ENCODE data around the gene ACOXL. TPM values are rescaled to one million over a fixed set of nuclear protein-coding genes. Genes with fewer than 3 reads are reported as not detected.

ACOXL gene
- total and polyA plus RNA-seq, 10 of the 15 experiments (the other 5 are each of a cell fraction or from before 2014, with no cell fraction given): 0.05 to 1.3 (median 0.71) TPM

DNA sequence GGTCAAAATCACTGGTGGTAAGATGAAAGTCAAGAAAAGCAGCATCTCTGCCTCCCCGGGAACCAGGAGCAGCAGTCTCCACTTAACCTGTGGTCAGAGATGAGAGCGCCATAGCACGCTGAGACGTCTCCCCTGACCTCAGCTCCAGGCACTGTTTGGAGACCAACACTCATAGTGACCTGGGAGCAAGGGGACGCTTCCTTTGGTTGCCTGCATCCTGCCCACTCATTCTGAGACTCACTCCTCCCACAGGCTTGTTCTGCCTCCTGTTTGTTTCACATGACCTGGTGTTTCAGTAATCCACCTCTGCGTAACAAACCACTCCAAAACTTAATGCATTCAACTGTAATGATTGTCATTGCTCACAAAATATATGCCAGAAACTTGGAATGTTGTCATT lies 139.3 kb downstream of the ACOXL start:
- SMC1A ChIA-PET (ENCODE audit: uncharacterized antibody, unreplicated experiment): interaction anchor here (1.1 to 1.3 kb wide), 2 partner anchors 10 to 13 kb away, joined by 4 read pairs; no protein-coding TSS in a partner anchor
- no peaks in the 10 kb centered on the region; a peak in 1 of 4 replicates for H3K27me3 ChIP-seq (replicated peaks in 1 of 2; ENCODE audit: control insufficient read depth in 2 of 2, insufficient read depth in 2 of 2, low read length in 1 of 2)
- peak overlapping the region; percentile 47 for H3K4me2 ChIP-seq (ENCODE audit: control insufficient read depth, insufficient read depth)
- CTCF ChIA-PET: no interaction called here
- no peaks in the 10 kb centered on the region for H3K9me3 ChIP-seq (replicated peaks; ENCODE audit: control insufficient read depth, insufficient read depth, low read length)
- POLR2A ChIA-PET: no interaction called here
- in situ Hi-C loops (cut with MboI) (loop anchor here (25.0 kb wide), 1 partner anchor 341 kb away; no protein-coding TSS in a partner anchor), intact Hi-C loops (cut with micrococcal nuclease; ENCODE audit: unreplicated experiment) (loop anchor here (5.0 kb wide), 1 partner anchor 231 kb away; no protein-coding TSS in a partner anchor)
- no peak overlapping the region for H3K9ac ChIP-seq (ENCODE audit: control insufficient read depth, insufficient read depth, low read length)
- no peaks in the 10 kb centered on the region for H4K20me1 ChIP-seq (ENCODE audit: control insufficient read depth, insufficient read depth)
- peak; percentile 93 for FAIRE-seq
- no peak overlapping the region for H3K4me3 ChIP-seq
- 2% methylated on average over 6 of the region's 6 CpGs for WGBS (ENCODE audit: insufficient coverage, insufficient replicate concordance, low lambda C conversion rate, missing lambda C conversion rate)
- no peak for DNase-seq (ENCODE audit: low read depth, low spot score)
- ATAC-seq: 0 out of 3 replicates have a peak, but pooled peaks have one; percentile 4
- RAD21 ChIA-PET (ENCODE audit: unreplicated experiment): interaction anchor here (1.3 kb wide), 1 partner anchor 20 kb away, joined by 3 read pairs; no protein-coding TSS in a partner anchor
- no peaks in the 10 kb centered on the region for H3K36me3 ChIP-seq (ENCODE audit: control insufficient read depth in 2 of 2, insufficient read depth in 2 of 2, low read length in 1 of 2)
- H3K4me1 ChIP-seq (ENCODE audit: control insufficient read depth, insufficient read depth, low read length): peaks cover 50% of the 10 kb centered on the region
- BruUV-seq (replicated peaks): no TSS peak
- H3K79me2 ChIP-seq (ENCODE audit: control insufficient read depth, insufficient read depth, low read length): no peaks in the 10 kb centered on the region
- no peak overlapping the region for H3K27ac ChIP-seq (ENCODE audit: control insufficient read depth, insufficient read depth)
- H2AFZ ChIP-seq (ENCODE audit: control insufficient read depth, low read depth, low read length): no peak overlapping the region
- TF ChIP-seq NR2F1 (conservative IDR thresholded peaks at IDR 0.05) (0 out of 2 replicates have a peak, but pooled peaks have one; percentile 37), RUNX3 (IDR thresholded peaks at IDR 0.05; ENCODE audit: low read length) (peak; percentile 79), TCF3 (IDR thresholded peaks at IDR 0.05; ENCODE audit: borderline replicate concordance, insufficient read depth, low read depth, low read length) (peak; percentile 67; the same call in 1 of the 2 replicates), EED (IDR thresholded peaks at IDR 0.05; ENCODE audit: low read depth) (0 out of 2 replicates have a peak, but pooled peaks have one; percentile 45), POLR2AphosphoS2 (IDR thresholded peaks at IDR 0.05; ENCODE audit: low read depth, low read length) (no peak), SIN3A (IDR thresholded peaks at IDR 0.05; ENCODE audit: low read depth, low read length) (no peak), BHLHE40 (IDR thresholded peaks at IDR 0.05; ENCODE audit: borderline replicate concordance in 1 of 2, low read depth in 2 of 2, low read length in 1 of 2) (0 out of 4 replicates have a peak, but pooled peaks have one; percentile 11 to 22), RCOR1 (conservative IDR thresholded peaks at IDR 0.05; ENCODE audit: low read depth, low read length) (no peak), POU2F2 (IDR thresholded peaks at IDR 0.05; ENCODE audit: borderline replicate concordance, low read depth, low read length) (peak; percentile 53; the same call in 1 of the 3 replicates), BACH1 (IDR thresholded peaks at IDR 0.05; ENCODE audit: borderline replicate concordance) (no peak), KDM1A (IDR thresholded peaks at IDR 0.05; ENCODE audit: borderline replicate concordance) (no peak), DPF2 (IDR thresholded peaks at IDR 0.05) (no peak), IKZF1 (conservative IDR thresholded peaks at IDR 0.05) (0 out of 2 replicates have a peak, but pooled peaks have one; percentile 31), PAX5 (IDR thresholded peaks at IDR 0.05; ENCODE audit: borderline replicate concordance, low read depth, low read length) (peak; percentile 91), IRF4 (IDR thresholded peaks at IDR 0.05; ENCODE audit: low read depth, low read length) (peak; percentile 85)
- TF ChIP-seq, protein P1, sequence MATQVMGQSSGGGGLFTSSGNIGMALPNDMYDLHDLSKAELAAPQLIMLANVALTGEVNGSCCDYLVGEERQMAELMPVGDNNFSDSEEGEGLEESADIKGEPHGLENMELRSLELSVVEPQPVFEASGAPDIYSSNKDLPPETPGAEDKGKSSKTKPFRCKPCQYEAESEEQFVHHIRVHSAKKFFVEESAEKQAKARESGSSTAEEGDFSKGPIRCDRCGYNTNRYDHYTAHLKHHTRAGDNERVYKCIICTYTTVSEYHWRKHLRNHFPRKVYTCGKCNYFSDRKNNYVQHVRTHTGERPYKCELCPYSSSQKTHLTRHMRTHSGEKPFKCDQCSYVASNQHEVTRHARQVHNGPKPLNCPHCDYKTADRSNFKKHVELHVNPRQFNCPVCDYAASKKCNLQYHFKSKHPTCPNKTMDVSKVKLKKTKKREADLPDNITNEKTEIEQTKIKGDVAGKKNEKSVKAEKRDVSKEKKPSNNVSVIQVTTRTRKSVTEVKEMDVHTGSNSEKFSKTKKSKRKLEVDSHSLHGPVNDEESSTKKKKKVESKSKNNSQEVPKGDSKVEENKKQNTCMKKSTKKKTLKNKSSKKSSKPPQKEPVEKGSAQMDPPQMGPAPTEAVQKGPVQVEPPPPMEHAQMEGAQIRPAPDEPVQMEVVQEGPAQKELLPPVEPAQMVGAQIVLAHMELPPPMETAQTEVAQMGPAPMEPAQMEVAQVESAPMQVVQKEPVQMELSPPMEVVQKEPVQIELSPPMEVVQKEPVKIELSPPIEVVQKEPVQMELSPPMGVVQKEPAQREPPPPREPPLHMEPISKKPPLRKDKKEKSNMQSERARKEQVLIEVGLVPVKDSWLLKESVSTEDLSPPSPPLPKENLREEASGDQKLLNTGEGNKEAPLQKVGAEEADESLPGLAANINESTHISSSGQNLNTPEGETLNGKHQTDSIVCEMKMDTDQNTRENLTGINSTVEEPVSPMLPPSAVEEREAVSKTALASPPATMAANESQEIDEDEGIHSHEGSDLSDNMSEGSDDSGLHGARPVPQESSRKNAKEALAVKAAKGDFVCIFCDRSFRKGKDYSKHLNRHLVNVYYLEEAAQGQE (IDR thresholded peaks at IDR 0.05; ENCODE audit: low read depth, low read length): no peak
- TF ChIP-seq, protein P2, sequence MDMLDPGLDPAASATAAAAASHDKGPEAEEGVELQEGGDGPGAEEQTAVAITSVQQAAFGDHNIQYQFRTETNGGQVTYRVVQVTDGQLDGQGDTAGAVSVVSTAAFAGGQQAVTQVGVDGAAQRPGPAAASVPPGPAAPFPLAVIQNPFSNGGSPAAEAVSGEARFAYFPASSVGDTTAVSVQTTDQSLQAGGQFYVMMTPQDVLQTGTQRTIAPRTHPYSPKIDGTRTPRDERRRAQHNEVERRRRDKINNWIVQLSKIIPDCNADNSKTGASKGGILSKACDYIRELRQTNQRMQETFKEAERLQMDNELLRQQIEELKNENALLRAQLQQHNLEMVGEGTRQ (IDR thresholded peaks at IDR 0.05; ENCODE audit: borderline replicate concordance, low read depth, low read length): no peak
- TF ChIP-seq, protein P3, sequence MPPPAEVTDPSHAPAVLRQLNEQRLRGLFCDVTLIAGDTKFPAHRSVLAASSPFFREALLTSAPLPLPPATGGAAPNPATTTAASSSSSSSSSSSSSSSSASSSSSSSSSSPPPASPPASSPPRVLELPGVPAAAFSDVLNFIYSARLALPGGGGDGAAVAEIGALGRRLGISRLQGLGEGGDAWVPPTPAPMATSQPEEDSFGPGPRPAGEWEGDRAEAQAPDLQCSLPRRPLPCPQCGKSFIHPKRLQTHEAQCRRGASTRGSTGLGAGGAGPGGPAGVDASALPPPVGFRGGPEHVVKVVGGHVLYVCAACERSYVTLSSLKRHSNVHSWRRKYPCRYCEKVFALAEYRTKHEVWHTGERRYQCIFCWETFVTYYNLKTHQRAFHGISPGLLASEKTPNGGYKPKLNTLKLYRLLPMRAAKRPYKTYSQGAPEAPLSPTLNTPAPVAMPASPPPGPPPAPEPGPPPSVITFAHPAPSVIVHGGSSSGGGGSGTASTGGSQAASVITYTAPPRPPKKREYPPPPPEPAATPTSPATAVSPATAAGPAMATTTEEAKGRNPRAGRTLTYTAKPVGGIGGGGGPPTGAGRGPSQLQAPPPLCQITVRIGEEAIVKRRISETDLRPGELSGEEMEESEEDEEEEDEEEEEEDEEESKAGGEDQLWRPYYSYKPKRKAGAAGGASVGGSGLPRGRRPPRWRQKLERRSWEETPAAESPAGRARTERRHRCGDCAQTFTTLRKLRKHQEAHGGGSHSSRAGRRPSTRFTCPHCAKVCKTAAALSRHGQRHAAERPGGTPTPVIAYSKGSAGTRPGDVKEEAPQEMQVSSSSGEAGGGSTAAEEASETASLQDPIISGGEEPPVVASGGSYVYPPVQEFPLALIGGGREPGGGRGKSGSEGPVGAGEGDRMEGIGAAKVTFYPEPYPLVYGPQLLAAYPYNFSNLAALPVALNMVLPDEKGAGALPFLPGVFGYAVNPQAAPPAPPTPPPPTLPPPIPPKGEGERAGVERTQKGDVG (CRISPR knock-in tag; IDR thresholded peaks at IDR 0.05): no peak

Data from GM12878 (cell line).